B cell (primary cell): ENCODE measurements around the gene VCX.

Source experiments
- EZH2 ChIP-seq: IDR thresholded peaks from 2 replicates; pipeline ENCODE4 v1.6.1; 2012; ENCODE audit warnings: borderline replicate concordance, low read depth, mild to moderate bottlenecking, moderate library complexity, low read length; ENCODE audit not compliant: insufficient read depth, poor library complexity, severe bottlenecking
- TF ChIP-seq, protein P1 (sequence below): fragments of 200-600 bp; IDR thresholded peaks from one replicate; pipeline ENCODE4 v1.8.0; 2022; ENCODE audit warnings: antibody characterized with exemption, mild to moderate bottlenecking

DNA sequence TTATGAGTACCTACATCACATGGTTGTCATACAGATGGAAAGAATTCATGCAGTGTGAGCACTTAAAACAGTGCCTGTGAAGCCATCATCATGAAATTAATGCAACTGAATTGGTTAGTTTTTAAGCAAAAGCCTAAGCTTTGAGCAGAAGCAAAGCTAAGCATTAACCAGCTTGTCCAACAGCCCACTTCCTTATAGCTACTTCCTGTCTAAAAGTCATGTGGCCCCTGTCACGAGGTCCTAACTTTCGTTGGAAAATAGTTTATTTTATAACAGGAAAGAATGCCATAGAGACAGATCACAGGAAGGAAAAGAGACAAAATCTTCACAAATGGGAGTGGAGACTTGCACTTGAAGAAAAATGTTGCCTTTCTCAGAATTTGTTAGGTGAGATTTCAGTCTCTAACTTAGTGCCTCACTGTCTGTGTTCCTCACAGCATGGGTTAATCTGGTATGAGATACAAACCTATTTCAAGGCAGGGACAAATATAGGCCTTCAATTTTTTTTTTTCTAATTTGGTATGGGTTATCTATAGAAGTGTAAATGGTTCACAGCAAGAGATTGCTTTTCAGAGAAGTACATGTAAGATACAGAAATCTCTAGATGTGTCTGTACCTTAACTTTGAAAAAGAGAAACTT lies 27.7 kb upstream of the VCX start:
- TF ChIP-seq, protein P1, sequence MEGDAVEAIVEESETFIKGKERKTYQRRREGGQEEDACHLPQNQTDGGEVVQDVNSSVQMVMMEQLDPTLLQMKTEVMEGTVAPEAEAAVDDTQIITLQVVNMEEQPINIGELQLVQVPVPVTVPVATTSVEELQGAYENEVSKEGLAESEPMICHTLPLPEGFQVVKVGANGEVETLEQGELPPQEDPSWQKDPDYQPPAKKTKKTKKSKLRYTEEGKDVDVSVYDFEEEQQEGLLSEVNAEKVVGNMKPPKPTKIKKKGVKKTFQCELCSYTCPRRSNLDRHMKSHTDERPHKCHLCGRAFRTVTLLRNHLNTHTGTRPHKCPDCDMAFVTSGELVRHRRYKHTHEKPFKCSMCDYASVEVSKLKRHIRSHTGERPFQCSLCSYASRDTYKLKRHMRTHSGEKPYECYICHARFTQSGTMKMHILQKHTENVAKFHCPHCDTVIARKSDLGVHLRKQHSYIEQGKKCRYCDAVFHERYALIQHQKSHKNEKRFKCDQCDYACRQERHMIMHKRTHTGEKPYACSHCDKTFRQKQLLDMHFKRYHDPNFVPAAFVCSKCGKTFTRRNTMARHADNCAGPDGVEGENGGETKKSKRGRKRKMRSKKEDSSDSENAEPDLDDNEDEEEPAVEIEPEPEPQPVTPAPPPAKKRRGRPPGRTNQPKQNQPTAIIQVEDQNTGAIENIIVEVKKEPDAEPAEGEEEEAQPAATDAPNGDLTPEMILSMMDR = no peak
- TF ChIP-seq EZH2 = no peak
